Epithelial cell of esophagus (primary cell): ENCODE results near the gene TMEM234.

Experiments
- DNase-seq: peaks from one replicate; pipeline ENCODE4 v3.0.0; 2010; ENCODE audit warnings: low read depth
- H3K4me3 ChIP-seq: 2 replicates; pipeline ENCODE4 v1.5.1; 2011; ENCODE audit warnings: mild to moderate bottlenecking, low read length, control low read depth
- CTCF ChIP-seq: IDR thresholded peaks from 2 replicates; pipeline ENCODE4 v1.5.1; 2011; ENCODE audit warnings: low read depth, mild to moderate bottlenecking, low read length, control low read depth, inconsistent platforms; ENCODE audit not compliant: insufficient read depth; ENCODE audit errors: missing control alignments

Gene TMEM234

GRCh38 chr1:32208469-32208868 lies 13.7 kb downstream of the TMEM234 start:
- TF ChIP-seq CTCF, result no peak
- no peak for DNase-seq
- no peak overlapping the region for H3K4me3 ChIP-seq

GRCh38 chr1:32205401-32206370 lies 16.5 kb downstream of the TMEM234 start, which contains the start of gene IQCC:
IQCC (plus strand) TSS chr1:32205671; CDS start chr1:32205682, 11 bp downstream.
- peak; percentile 89 for DNase-seq
- TF ChIP-seq CTCF, result no peak
- peak within 1 kb of the TSS; percentile 88 for H3K4me3 ChIP-seq

GRCh38 chr1:32204943-32205361 lies 17.2 kb downstream of the TMEM234 start:
- no peak for TF ChIP-seq CTCF
- H3K4me3 ChIP-seq, result peak overlapping the region; percentile 88
- no peak for DNase-seq

GRCh38 chr1:32201011-32201855 lies 20.9 kb downstream of the TMEM234 start:
- TF ChIP-seq CTCF, result no peak
- H3K4me3 ChIP-seq, result peak overlapping the region; percentile 74
- DNase-seq, result peak; percentile 38

GRCh38 chr1:32200226-32201010 lies 21.7 kb downstream of the TMEM234 start, which contains the start of gene CCDC28B:
CCDC28B (plus strand) TSS chr1:32200595; CDS start chr1:32201936, 1,341 bp downstream.
- H3K4me3 ChIP-seq, result peak within 1 kb of the TSS; percentile 74
- peak; percentile 58 for DNase-seq
- TF ChIP-seq CTCF, result no peak

DNA sequence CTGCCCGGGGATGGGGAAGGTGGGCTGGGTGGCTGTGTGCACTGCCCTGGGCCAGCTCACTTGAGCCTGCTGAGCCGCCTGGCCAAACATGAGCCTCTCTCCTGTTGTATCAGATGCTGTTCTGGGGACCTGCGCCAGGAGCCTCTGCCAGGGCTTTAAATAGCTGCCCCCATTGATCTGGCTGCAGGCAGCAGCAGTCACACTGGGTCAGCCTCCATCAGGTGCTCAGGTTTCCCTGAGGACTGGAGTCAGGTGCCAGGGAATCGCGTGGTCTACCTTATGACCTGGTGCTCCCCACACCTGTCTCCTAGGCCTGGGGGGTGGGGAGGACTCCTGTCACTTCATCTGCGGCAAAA lies 22.5 kb downstream of the TMEM234 start:
- no peak for TF ChIP-seq CTCF
- peak overlapping the region; percentile 74 for H3K4me3 ChIP-seq
- DNase-seq, result no peak
